Spleen (tissue), 11 donors: ENCODE measurements around the gene PEX14. TPM values are rescaled to one million over a fixed set of nuclear protein-coding genes. Genes with fewer than 3 reads are reported as not detected.

Source experiments
- DNase-seq: peaks from one replicate; pipeline ENCODE4 v3.0.0-alpha.2; 2020
- H3K27ac ChIP-seq, 8 donors: fragments of 200-600 bp; sonication (generic) in 7 of 8; 1 replicate in 4 of 8; 2 replicates in 4 of 8; pipeline versions ENCODE4 v1.5.0 to v1.8.0; 2016 to 2021; ENCODE audit warnings: inconsistent platforms in 4 of 8, mild to moderate bottlenecking in 4 of 8, moderate library complexity in 1 of 8
- H3K27me3 ChIP-seq, 7 donors: fragments of 200-600 bp; sonication (generic) in 6 of 7; replicated peaks in 1 of 7; 1 replicate in 4 of 7; 2 replicates in 3 of 7; pipeline versions ENCODE4 v1.5.0 to v1.8.0; 2016 to 2021; ENCODE audit warnings: inconsistent platforms in 3 of 7, mild to moderate bottlenecking in 1 of 7
- H3K36me3 ChIP-seq, 6 donors: fragments of 200-600 bp; sonication (generic) in 5 of 6; 1 replicate in 4 of 6; 2 replicates in 2 of 6; pipeline versions ENCODE4 v1.5.0 to v1.8.0; 2016 to 2021; ENCODE audit warnings: inconsistent platforms in 2 of 6
- H3K4me1 ChIP-seq, 6 donors: fragments of 200-600 bp; sonication (generic) in 5 of 6; 1 replicate in 3 of 6; 2 replicates in 3 of 6; pipeline versions ENCODE4 v1.5.0 to v1.8.0; 2016 to 2021; ENCODE audit warnings: inconsistent platforms in 3 of 6
- H3K4me3 ChIP-seq, 8 donors: fragments of 200-600 bp; sonication (generic) in 7 of 8; 1 replicate in 4 of 8; 2 replicates in 4 of 8; pipeline versions ENCODE4 v1.5.0 to v1.8.0; 2016 to 2021; ENCODE audit warnings: inconsistent platforms in 4 of 8, mild to moderate bottlenecking in 4 of 8, moderate library complexity in 2 of 8
- H3K9me3 ChIP-seq, 8 donors: fragments of 200-600 bp; sonication (generic) in 7 of 8; 1 replicate in 4 of 8; 2 replicates in 4 of 8; pipeline versions ENCODE4 v1.5.0 to v1.8.0; 2016 to 2021; ENCODE audit warnings: inconsistent platforms in 4 of 8
- POLR2A ChIP-seq, 3 donors: fragments of 450-650 bp; IDR thresholded peaks; one replicate each; pipeline ENCODE4 v1.5.1; 2017; ENCODE audit warnings: antibody characterized with exemption in 3 of 3, mild to moderate bottlenecking in 1 of 3
- POLR2AphosphoS5 ChIP-seq, 3 donors: sonication (generic); formaldehyde crosslinking; IDR thresholded peaks; one replicate each; pipeline ENCODE4 v1.5.1; 2017; ENCODE audit warnings: antibody characterized with exemption in 3 of 3
- WGBS, 5 donors: extraction: QIAGEN DNeasy Blood & Tissue Kit in 3 of 5; methylation state at CpG; one replicate each; pipeline versions ENCODE4 v1.1.5 to v1.1.7; 2013 to 2018; 5-methylcytosine and 5-hydroxymethylcytosine counted together
- intact Hi-C: fragments of 100-400 bp; cut with DNase I; formaldehyde crosslinking; loops from one replicate; pipeline ENCODE4 v1.15.0; 2023; ENCODE audit warnings: low total_unique reads
- polyA plus RNA-seq, 3 donors: library from polyadenylated mRNA; stranded (reverse); fragments of 200-250 nt; gene quantifications; one replicate each; pipeline ENCODE4 v1.2.1, GENCODE V29; 2013
- total RNA-seq, 7 donors: library from RNA; depleted of rRNA in 3 of 7; stranded (reverse); fragments of >200 nt in 3 of 7; fragmentation: NEBNext Ultra II Directional in 4 of 7; extraction: Animal tissue kit (Norgen Biotek cat#: 25700) in 4 of 7; gene quantifications; one replicate each; pipeline versions ENCODE4 v1.1.0 to v1.2.1, GENCODE V29; 2016 to 2021
- TF ChIP-seq, protein P1 (sequence below), 11 experiments: fragments of 200-600 bp in 7 of 11; fragments of 450-650 bp in 4 of 11; sonication (generic) in 4 of 11; IDR thresholded peaks in 8 of 11; conservative IDR thresholded peaks in 3 of 11; 1 replicate in 7 of 11; 2 replicates in 4 of 11; pipeline versions ENCODE4 v1.4.0 to v1.8.0; 2016 to 2021; ENCODE audit warnings: antibody characterized with exemption in 11 of 11, inconsistent platforms in 4 of 11, mild to moderate bottlenecking in 1 of 11
- donor health status: healthy with polysubstance abuse.
- donor health status: DM: no; HTN: no; CAD: no; lungs with moderate emphysema.
- donor health status: DM: no; HTN: no; CAD: no.
- donor health status: Bipolar disorder and iron deficiency.
- donor health status: healthy.
- donor health status: DM: no; HTN: no; CAD: no.
- donor health status: DM: yes; HTN: yes; CAD: no.

Gene PEX14
- total and polyA plus RNA-seq, 10 donors: 9.3 to 19.7 (median 12.1) TPM

DNA sequence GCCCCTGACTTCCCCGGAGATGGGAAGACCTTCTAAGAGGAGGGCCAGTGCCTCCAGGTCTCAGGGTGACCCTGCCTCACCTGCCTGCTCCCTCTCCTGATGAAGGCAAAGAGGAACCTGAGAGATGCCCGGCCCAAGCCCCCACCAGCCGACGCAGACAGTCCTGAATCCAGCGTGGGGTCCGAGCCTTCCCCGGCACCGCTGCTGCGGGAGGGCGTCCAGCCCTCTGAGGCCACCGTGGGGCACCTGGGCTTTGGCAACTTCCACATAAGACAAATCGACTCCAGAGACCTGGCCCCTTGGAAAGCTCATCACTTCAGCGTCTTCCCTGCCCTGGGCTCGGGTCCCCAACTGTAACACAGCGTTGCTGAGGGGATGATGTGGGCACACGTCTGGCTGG is 199.5 kb downstream of the PEX14 start:
- no peaks in the 10 kb centered on the region for H3K9me3 ChIP-seq
- WGBS, 5 donors: 93 to 96% (median 94%) methylated on average over 11 to 16 of the region's 16 CpGs
- no peak for DNase-seq
- no peak overlapping the region for H3K27ac ChIP-seq
- H3K4me1 ChIP-seq: peaks cover 0 to 45% (median under 1%) of the 10 kb centered on the region in 6 donors
- H3K27me3 ChIP-seq: peaks cover 0 to 3% (median 0%) of the 10 kb centered on the region in 7 donors
- H3K36me3 ChIP-seq: no peaks in the 10 kb centered on the region
- TF ChIP-seq POLR2A (IDR thresholded peaks at IDR 0.05) (no peak), POLR2AphosphoS5 (IDR thresholded peaks at IDR 0.05) (no peak)
- TF ChIP-seq, protein P1, sequence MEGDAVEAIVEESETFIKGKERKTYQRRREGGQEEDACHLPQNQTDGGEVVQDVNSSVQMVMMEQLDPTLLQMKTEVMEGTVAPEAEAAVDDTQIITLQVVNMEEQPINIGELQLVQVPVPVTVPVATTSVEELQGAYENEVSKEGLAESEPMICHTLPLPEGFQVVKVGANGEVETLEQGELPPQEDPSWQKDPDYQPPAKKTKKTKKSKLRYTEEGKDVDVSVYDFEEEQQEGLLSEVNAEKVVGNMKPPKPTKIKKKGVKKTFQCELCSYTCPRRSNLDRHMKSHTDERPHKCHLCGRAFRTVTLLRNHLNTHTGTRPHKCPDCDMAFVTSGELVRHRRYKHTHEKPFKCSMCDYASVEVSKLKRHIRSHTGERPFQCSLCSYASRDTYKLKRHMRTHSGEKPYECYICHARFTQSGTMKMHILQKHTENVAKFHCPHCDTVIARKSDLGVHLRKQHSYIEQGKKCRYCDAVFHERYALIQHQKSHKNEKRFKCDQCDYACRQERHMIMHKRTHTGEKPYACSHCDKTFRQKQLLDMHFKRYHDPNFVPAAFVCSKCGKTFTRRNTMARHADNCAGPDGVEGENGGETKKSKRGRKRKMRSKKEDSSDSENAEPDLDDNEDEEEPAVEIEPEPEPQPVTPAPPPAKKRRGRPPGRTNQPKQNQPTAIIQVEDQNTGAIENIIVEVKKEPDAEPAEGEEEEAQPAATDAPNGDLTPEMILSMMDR (IDR thresholded peaks at IDR 0.05 in 8 of 11, conservative IDR thresholded peaks at IDR 0.05 in 3 of 11): no peak
- no peak overlapping the region for H3K4me3 ChIP-seq
- intact Hi-C loops: no loop called here

DNA sequence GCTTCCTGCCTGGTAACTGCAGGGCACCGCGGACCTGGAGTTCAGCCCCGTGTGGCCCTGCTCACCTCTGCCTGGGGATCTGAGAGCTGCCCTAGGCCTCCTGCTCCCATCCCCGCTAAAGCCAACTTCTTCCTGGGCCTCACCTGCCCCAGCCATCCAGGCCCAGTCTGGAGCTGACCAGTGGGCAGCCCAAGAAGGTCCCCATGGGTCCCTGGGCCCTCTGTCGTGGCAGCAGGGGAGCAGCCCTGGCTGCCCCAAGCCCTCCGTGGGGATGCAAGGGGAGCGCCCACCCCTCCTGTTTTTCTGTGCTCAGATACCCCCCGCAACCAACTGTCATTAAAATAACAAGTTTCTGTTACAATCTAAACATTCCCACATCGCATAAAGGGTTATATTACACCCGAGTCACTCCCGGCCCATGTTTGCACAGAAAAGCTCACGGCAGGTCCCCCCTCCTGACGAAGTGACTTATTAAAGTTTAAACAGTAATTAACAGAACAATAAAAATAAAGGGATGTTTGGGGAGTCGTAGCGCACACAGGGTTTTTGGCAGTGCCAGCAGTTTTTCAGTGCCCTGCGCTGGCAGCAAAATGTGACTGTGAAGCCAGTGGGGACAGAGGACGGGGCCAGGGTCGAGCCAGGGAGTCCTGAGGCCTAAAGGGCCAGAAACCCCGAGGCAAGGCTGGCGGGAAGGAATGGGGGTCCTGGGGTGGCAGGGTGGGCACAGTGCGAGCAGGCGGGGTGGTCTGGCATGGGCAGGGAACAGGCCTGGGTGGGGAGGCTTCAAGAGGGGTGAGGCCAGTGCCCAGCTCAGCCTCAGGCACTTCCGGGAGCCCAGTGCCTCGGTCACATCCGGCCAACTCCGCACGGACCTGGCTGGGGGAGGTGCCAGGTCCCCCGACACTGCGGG is 200.2 kb downstream of the PEX14 start:
- WGBS, 5 donors: 86 to 95% (median 90%) methylated on average over 24 to 29 of the region's 29 CpGs
- peaks cover 0 to 3% (median 0%) of the 10 kb centered on the region in 7 donors for H3K27me3 ChIP-seq
- H3K9me3 ChIP-seq: no peaks in the 10 kb centered on the region
- no peak for DNase-seq
- H3K27ac ChIP-seq: no peak overlapping the region
- intact Hi-C loops: no loop called here
- no peak overlapping the region for H3K4me3 ChIP-seq
- no peaks in the 10 kb centered on the region for H3K36me3 ChIP-seq
- TF ChIP-seq, protein P1 (IDR thresholded peaks at IDR 0.05 in 8 of 11, conservative IDR thresholded peaks at IDR 0.05 in 3 of 11): no peak
- TF ChIP-seq POLR2A (IDR thresholded peaks at IDR 0.05) (no peak), POLR2AphosphoS5 (IDR thresholded peaks at IDR 0.05) (no peak)
- H3K4me1 ChIP-seq: peaks cover 0 to 51% (median 7%) of the 10 kb centered on the region in 6 donors

DNA sequence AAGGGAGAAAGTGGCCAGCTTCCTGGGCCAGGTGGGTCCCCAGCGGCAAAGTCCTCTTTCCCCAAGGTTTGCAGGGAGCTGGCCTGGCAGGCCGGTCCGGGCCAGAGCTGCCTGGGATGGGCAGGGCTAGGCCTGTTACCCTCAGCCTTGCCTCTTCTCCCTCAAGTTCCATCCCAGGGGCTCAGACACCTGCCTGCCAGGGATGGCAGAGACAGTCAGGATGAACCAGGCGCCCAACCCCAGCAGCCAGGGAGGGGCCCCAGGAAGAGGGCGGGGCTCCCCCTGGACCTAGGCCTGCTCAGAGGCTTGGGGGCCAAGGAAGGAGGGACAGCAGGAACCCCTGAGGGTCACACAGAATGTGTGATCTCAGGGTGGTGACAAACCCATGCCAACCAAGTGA is 201.1 kb downstream of the PEX14 start:
- WGBS, 5 donors: 70 to 97% (median 92%) methylated on average over 1 to 5 of the region's 5 CpGs
- no peaks in the 10 kb centered on the region for H3K9me3 ChIP-seq
- TF ChIP-seq, protein P1 (IDR thresholded peaks at IDR 0.05 in 8 of 11, conservative IDR thresholded peaks at IDR 0.05 in 3 of 11): no peak
- TF ChIP-seq POLR2AphosphoS5 (IDR thresholded peaks at IDR 0.05) (no peak), POLR2A (IDR thresholded peaks at IDR 0.05) (no peak)
- H3K4me1 ChIP-seq: peaks cover 0 to 49% (median 8%) of the 10 kb centered on the region in 6 donors
- H3K4me3 ChIP-seq: no peak overlapping the region
- peaks cover 0 to 3% (median 0%) of the 10 kb centered on the region in 7 donors for H3K27me3 ChIP-seq
- H3K36me3 ChIP-seq: no peaks in the 10 kb centered on the region
- no peak for DNase-seq
- no peak overlapping the region for H3K27ac ChIP-seq
- intact Hi-C loops: no loop called here

DNA sequence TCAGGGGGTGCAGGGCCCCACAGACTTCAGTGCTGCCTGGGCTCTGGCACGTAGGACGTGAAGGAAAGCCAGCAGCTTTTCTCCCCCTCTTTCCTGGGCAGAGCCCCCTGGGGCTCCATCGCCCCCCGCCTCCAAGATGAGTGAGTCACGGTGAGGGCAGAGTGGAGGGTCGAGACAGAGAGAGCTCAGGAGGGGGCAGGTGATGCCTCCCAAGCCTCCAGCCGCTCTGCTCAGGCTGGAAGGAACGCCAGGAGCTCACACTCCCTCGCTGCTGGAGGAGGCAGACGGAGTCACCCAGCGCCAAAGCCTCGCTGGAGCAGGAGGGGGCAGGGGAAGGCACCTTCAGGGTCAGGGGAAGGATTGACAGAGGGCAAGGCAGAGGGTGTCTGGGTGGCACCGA is 202.2 kb downstream of the PEX14 start:
- intact Hi-C loops: no loop called here
- 82 to 90% (median 85%) methylated on average over 12 to 13 of the region's 13 CpGs for WGBS, 5 donors
- H3K4me1 ChIP-seq: peaks cover 0 to 39% (median 8%) of the 10 kb centered on the region in 6 donors
- H3K4me3 ChIP-seq: no peak overlapping the region
- no peak for DNase-seq
- H3K9me3 ChIP-seq: no peaks in the 10 kb centered on the region
- no peak for TF ChIP-seq POLR2A (IDR thresholded peaks at IDR 0.05)
- TF ChIP-seq, protein P1 (IDR thresholded peaks at IDR 0.05 in 8 of 11, conservative IDR thresholded peaks at IDR 0.05 in 3 of 11): no peak
- no peak for TF ChIP-seq POLR2AphosphoS5 (IDR thresholded peaks at IDR 0.05)
- H3K36me3 ChIP-seq: no peaks in the 10 kb centered on the region
- no peak overlapping the region for H3K27ac ChIP-seq
- no peaks in the 10 kb centered on the region for H3K27me3 ChIP-seq
